Measurements from ENCODE around the gene CPNE4.
A peak's percentile ranks its signal among the peaks of the same experiment; 100 is the strongest.
"Not testable (repeated sequence)": the region's sequence is repeated elsewhere in the genome, so short reads cannot be mapped to it uniquely, and the experiment has no call there.

CPNE4 gene

GRCh38 chr3:132034486-132035464 is at the start of gene CPNE4:
TSS of gene CPNE4 (minus strand) at chr3:132035014.
- DNase-seq (ENCODE audit: low read depth, low spot score) = no peak
- no peak within 1 kb of the TSS for H3K27ac ChIP-seq

GRCh38 chr3:132083583-132084279 is 48.9 kb upstream of the CPNE4 start:
- H3K27ac ChIP-seq = no peak overlapping the region
- peak; percentile 56 for DNase-seq (ENCODE audit: low read depth, low spot score)

GRCh38 chr3:132083159-132083558 is 48.3 kb upstream of the CPNE4 start:
- H3K27ac ChIP-seq = no peak overlapping the region
- DNase-seq (ENCODE audit: low read depth, low spot score) = no peak

- DNase-seq (ENCODE audit: low read depth, low spot score) = no peak
- H3K27ac ChIP-seq = no peak overlapping the region
Observed at GRCh38 chr3:132079147-132079546, 44.3 kb upstream of the CPNE4 start.

GRCh38 chr3:132073771-132074170 is 39.0 kb upstream of the CPNE4 start:
- no peak overlapping the region for H3K27ac ChIP-seq
- no peak for DNase-seq (ENCODE audit: low read depth, low spot score)

- DNase-seq (ENCODE audit: low read depth, low spot score) = no peak
- H3K27ac ChIP-seq = no peak overlapping the region
Observed at GRCh38 chr3:132071043-132071442, 36.2 kb upstream of the CPNE4 start.

- no peak overlapping the region for H3K27ac ChIP-seq
- DNase-seq (ENCODE audit: low read depth, low spot score) = no peak
Observed at GRCh38 chr3:132064114-132064513, 29.3 kb upstream of the CPNE4 start.

GRCh38 chr3:132062535-132062934 is 27.7 kb upstream of the CPNE4 start:
- no peak overlapping the region for H3K27ac ChIP-seq

GRCh38 chr3:132055872-132056271 is 21.1 kb upstream of the CPNE4 start:
- DNase-seq (ENCODE audit: low read depth, low spot score) = no peak
- no peak overlapping the region for H3K27ac ChIP-seq

More at GRCh38 chr3:132062535-132062934, 27.7 kb upstream of the CPNE4 start:
- no peak for DNase-seq (ENCODE audit: low read depth, low spot score)

- DNase-seq (ENCODE audit: low read depth, low spot score) = no peak
- H3K27ac ChIP-seq = no peak overlapping the region
Observed at GRCh38 chr3:132047209-132047608, 12.4 kb upstream of the CPNE4 start.

- not testable (repeated sequence) for H3K27ac ChIP-seq
Observed at GRCh38 chr3:132044874-132045273, 10.1 kb upstream of the CPNE4 start.

GRCh38 chr3:132042681-132043080 is 7.9 kb upstream of the CPNE4 start:
- no peak for DNase-seq (ENCODE audit: low read depth, low spot score)
- no peak overlapping the region for H3K27ac ChIP-seq

More at GRCh38 chr3:132044874-132045273, 10.1 kb upstream of the CPNE4 start:
- DNase-seq (ENCODE audit: low read depth, low spot score) = not testable (repeated sequence)

- no peak overlapping the region for H3K27ac ChIP-seq
Observed at GRCh38 chr3:132038198-132038825, 3.5 kb upstream of the CPNE4 start.

GRCh38 chr3:132037581-132037980 is 2.8 kb upstream of the CPNE4 start:
- no peak overlapping the region for H3K27ac ChIP-seq
- DNase-seq (ENCODE audit: low read depth, low spot score) = no peak

More at GRCh38 chr3:132038198-132038825, 3.5 kb upstream of the CPNE4 start:
- DNase-seq (ENCODE audit: low read depth, low spot score) = no peak

- H3K27ac ChIP-seq = no peak overlapping the region
Observed at GRCh38 chr3:132037056-132037455, 2.2 kb upstream of the CPNE4 start.

GRCh38 chr3:132034097-132034485 is 723 bp downstream of the CPNE4 start:
- no peak for DNase-seq (ENCODE audit: low read depth, low spot score)
- no peak overlapping the region for H3K27ac ChIP-seq

More at GRCh38 chr3:132037056-132037455, 2.2 kb upstream of the CPNE4 start:
- DNase-seq (ENCODE audit: low read depth, low spot score) = no peak

GRCh38 chr3:132033471-132033870 is 1.3 kb downstream of the CPNE4 start:
- H3K27ac ChIP-seq = no peak overlapping the region
- DNase-seq (ENCODE audit: low read depth, low spot score) = no peak

GRCh38 chr3:132032959-132033358 is 1.9 kb downstream of the CPNE4 start:
- no peak overlapping the region for H3K27ac ChIP-seq
- no peak for DNase-seq (ENCODE audit: low read depth, low spot score)

- no peak overlapping the region for H3K27ac ChIP-seq
- DNase-seq (ENCODE audit: low read depth, low spot score) = peak; percentile 46
Observed at GRCh38 chr3:132029182-132029902, 5.5 kb downstream of the CPNE4 start.

GRCh38 chr3:132022914-132023313 is 11.9 kb downstream of the CPNE4 start:
- DNase-seq (ENCODE audit: low read depth, low spot score) = no peak
- H3K27ac ChIP-seq = no peak overlapping the region
